C4-2B (cell line): ENCODE data around the gene PRRC2A.

Experiments used
- ZFX ChIP-seq: fragments of 450-650 bp; IDR thresholded peaks from 2 replicates; pipeline ENCODE4 v1.6.1; 2017
- TF ChIP-seq, protein P1 (sequence below): fragments of 450-650 bp; conservative IDR thresholded peaks from 2 replicates; pipeline ENCODE4 v1.5.1; 2017; ENCODE audit warnings: mild to moderate bottlenecking

DNA sequence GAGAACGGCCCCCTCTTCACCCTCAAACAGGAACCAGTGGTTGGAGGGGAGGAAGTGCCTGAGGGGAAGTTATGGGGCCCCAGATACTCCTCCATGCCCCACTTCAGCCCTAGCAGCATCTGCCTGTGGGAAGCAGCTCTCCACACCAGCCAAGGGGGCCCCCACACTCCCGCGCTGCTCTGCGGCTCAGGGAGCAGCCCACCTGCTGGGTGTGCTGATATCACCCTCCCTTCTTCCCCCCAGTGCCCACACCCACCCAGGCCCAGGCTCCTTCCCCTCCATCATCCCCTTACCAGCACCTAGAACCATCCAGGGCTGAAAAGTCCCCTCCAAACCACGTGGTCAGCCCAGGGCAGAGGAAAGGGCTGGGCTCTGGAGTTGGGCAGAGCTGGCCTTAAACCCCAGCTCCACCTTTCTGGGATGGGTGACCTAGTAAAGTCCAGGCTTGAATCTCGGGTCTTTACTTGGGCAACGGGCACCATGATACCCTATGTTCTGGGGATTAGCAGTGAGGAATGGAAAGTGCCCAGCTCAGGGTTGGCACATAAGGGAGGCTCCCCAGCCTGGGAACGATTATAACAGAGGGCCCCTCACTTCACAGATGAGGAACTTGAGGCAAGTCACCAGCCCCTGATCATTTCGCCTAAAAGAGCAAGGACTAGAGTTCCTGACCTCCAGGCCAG, 33.8 kb upstream of the PRRC2A start:
- TF ChIP-seq, protein P1, sequence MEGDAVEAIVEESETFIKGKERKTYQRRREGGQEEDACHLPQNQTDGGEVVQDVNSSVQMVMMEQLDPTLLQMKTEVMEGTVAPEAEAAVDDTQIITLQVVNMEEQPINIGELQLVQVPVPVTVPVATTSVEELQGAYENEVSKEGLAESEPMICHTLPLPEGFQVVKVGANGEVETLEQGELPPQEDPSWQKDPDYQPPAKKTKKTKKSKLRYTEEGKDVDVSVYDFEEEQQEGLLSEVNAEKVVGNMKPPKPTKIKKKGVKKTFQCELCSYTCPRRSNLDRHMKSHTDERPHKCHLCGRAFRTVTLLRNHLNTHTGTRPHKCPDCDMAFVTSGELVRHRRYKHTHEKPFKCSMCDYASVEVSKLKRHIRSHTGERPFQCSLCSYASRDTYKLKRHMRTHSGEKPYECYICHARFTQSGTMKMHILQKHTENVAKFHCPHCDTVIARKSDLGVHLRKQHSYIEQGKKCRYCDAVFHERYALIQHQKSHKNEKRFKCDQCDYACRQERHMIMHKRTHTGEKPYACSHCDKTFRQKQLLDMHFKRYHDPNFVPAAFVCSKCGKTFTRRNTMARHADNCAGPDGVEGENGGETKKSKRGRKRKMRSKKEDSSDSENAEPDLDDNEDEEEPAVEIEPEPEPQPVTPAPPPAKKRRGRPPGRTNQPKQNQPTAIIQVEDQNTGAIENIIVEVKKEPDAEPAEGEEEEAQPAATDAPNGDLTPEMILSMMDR: no peak
- no peak for TF ChIP-seq ZFX
